ENCODE results near the gene ZNF771. TPM values are rescaled to one million over a fixed set of nuclear protein-coding genes. Genes with fewer than 3 reads are reported as not detected.
A peak's percentile ranks its signal among the peaks of the same experiment; 100 is the strongest.

Gene ZNF771
- total RNA-seq, 4 donors from 2014 or later: 9.1 to 29.5 (median 19.1) TPM

- H3K36me3 ChIP-seq: peaks cover 0 to 3% of the 10 kb centered on the region in 2 donors
- peak overlapping the region in 2 of 3 donors; percentile 73 to 85 for H3K27ac ChIP-seq
- 33 to 46% methylated on average over 9 to 11 of the region's 11 CpGs for WGBS, 2 donors
- TF ChIP-seq POLR2A (IDR thresholded peaks at IDR 0.05): no peak
- TF ChIP-seq CTCF (IDR thresholded peaks at IDR 0.05): no peak
- no peaks in the 10 kb centered on the region for H3K9me3 ChIP-seq
- no peaks in the 10 kb centered on the region for H3K27me3 ChIP-seq
- no peak for DNase-seq
- H3K4me3 ChIP-seq (replicated peaks in 1 of 3): peak overlapping the region; percentile 39 to 73 (median 43)
- H3K4me1 ChIP-seq: peaks cover 11 to 16% of the 10 kb centered on the region in 2 donors
- intact Hi-C loops (cut with DNase I): loop anchor here (2.0 to 10.0 kb wide), 2 partner anchors 82 to 160 kb away; partner anchors contain the start of gene ZNF768
Measured at GRCh38 chr16:30445149-30445407, 37.7 kb downstream of the ZNF771 start.

- TF ChIP-seq CTCF (IDR thresholded peaks at IDR 0.05): peak in 3 of 6 experiments; percentile 17 to 47 (median 18)
- TF ChIP-seq POLR2A (IDR thresholded peaks at IDR 0.05): peak; percentile 51 to 98
- Histone ChIP-seq H3K4me3 (replicated peaks in 1 of 3) (peak within 1 kb of the TSS; percentile 39 to 73 (median 43)), H3K27me3 (no peaks in the 10 kb centered on the region), H3K27ac (peak within 1 kb of the TSS; percentile 70 to 85 (median 73)), H3K9me3 (no peaks in the 10 kb centered on the region), H3K4me1 (peaks cover 11 to 16% of the 10 kb centered on the region in 2 donors), H3K36me3 (peaks cover 0 to 3% of the 10 kb centered on the region in 2 donors)
- intact Hi-C loops (cut with DNase I): loop anchor here (2.0 to 10.0 kb wide), 2 partner anchors 81 to 159 kb away; partner anchors contain the start of gene ZNF768
- WGBS, 2 donors: 1% methylated on average over 20 to 35 of the region's 59 CpGs
- DNase-seq: peak; percentile 97
Measured at GRCh38 chr16:30445408-30446202, 38.2 kb downstream of the ZNF771 start, which contains the start of gene SEPHS2. TSS of gene SEPHS2 (minus strand) at chr16:30445874. CDS start at chr16:30445727, 147 bp downstream.

- Histone ChIP-seq H3K4me3 (replicated peaks in 1 of 3) (peak overlapping the region in 1 of 3 donors; percentile 73), H3K36me3 (peaks cover 0 to 3% of the 10 kb centered on the region in 2 donors), H3K9me3 (no peaks in the 10 kb centered on the region), H3K27ac (peak overlapping the region; percentile 38 to 85 (median 73)), H3K4me1 (peaks cover 11 to 16% of the 10 kb centered on the region in 2 donors), H3K27me3 (no peaks in the 10 kb centered on the region)
- intact Hi-C loops (cut with DNase I): loop anchor here (10.0 kb wide), 1 partner anchor 159 kb away; no protein-coding TSS in a partner anchor
- TF ChIP-seq CTCF (IDR thresholded peaks at IDR 0.05) (no peak), POLR2A (IDR thresholded peaks at IDR 0.05) (no peak)
- WGBS, 2 donors: 78 to 82% methylated on average over 10 of the region's 10 CpGs
- no peak for DNase-seq
Measured at GRCh38 chr16:30446203-30446595, 38.8 kb downstream of the ZNF771 start.

GRCh38 chr16:30447512-30448226 lies 40.3 kb downstream of the ZNF771 start:
- intact Hi-C loops (cut with DNase I): loop anchor here (10.0 kb wide), 1 partner anchor 157 kb away; no protein-coding TSS in a partner anchor
- H3K4me3 ChIP-seq (replicated peaks in 1 of 3): no peak overlapping the region
- TF ChIP-seq POLR2A (IDR thresholded peaks at IDR 0.05) (no peak), CTCF (IDR thresholded peaks at IDR 0.05) (no peak)
- peaks cover 11 to 16% of the 10 kb centered on the region in 2 donors for H3K4me1 ChIP-seq
- H3K27me3 ChIP-seq: no peaks in the 10 kb centered on the region
- no peaks in the 10 kb centered on the region for H3K9me3 ChIP-seq
- H3K36me3 ChIP-seq: peaks cover 0 to under 1% of the 10 kb centered on the region in 2 donors
- no peak overlapping the region for H3K27ac ChIP-seq
- 89 to 92% methylated on average over 12 of the region's 12 CpGs for WGBS, 2 donors
- DNase-seq: no peak
